ENCODE data around the gene DNAJA3. TPM values are rescaled to one million over a fixed set of nuclear protein-coding genes. Genes with fewer than 3 reads are reported as not detected.
A peak's percentile ranks its signal among the peaks of the same experiment; 100 is the strongest.

DNAJA3 gene
- total and polyA plus RNA-seq, 9 of the 15 experiments (the other 6 are each of a cell fraction or from before 2014, with no cell fraction given) = 8.1 to 105 (median 79.0) TPM

DNA sequence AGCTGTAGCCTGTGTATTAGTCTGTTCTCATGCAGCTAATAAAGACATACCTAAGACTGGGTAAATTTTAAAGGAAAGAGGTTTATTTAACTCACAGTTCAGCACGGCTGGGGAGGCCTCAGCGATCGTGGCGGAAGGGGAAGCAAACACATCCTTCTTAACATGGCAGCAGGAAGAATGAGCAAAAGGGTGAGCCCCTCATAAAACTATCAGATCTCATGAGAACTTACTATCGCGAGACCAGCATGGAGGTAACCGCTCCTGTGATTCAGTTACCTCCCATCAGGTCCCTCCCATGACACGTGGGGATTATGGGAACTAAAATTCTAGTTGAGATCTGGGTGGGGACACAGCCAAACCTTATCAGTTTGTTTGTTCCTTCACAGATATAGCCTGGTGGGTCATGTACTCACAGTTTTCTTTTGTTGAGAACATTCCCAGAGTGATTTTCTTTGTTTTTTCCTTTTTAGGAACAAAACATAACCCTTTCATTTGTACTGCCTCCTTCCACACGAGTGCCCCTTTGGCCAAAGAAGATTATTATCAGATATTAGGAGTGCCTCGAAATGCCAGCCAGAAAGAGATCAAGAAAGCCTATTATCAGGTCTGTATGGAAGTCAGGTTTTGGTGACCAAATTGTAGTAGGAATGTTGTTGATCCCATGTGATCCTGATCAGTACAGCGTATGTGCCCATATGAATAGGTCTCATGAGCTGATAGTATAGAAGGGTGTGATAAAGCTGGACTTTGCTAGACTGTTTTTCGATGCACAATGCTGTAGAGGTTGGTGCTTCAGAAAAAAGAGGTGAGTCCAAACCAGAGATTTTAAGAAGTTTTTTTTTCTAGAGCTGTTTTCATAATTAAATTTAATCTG lies 8.5 kb downstream of the DNAJA3 start (continued):
- TF ChIP-seq SIN3A (IDR thresholded peaks at IDR 0.05; ENCODE audit: borderline replicate concordance in 2 of 2, control insufficient read depth in 1 of 2, low read depth in 2 of 2, low read length in 2 of 2) (peak in 1 of 2 experiments; percentile 81; a peak in 1 of 4 replicates), BHLHE40 (IDR thresholded peaks at IDR 0.05; ENCODE audit: low read length) (peak; percentile 50), GTF2E2 (tag; IDR thresholded peaks at IDR 0.05) (0 out of 2 replicates have a peak, but pooled peaks have one; percentile 47), TOE1 (IDR thresholded peaks at IDR 0.05; ENCODE audit: borderline replicate concordance) (0 out of 2 replicates have a peak, but pooled peaks have one; percentile 8), TOE1 (CRISPR knock-in tag; IDR thresholded peaks at IDR 0.05; ENCODE audit: borderline replicate concordance, low read depth) (no peak), SAFB (IDR thresholded peaks at IDR 0.05; ENCODE audit: borderline replicate concordance, low read depth, low read length) (no peak), POU5F1 (IDR thresholded peaks at IDR 0.05; ENCODE audit: borderline replicate concordance, low read depth, low read length, partially characterized antibody) (no peak), HMG20A (CRISPR knock-in tag; conservative IDR thresholded peaks at IDR 0.05) (no peak), MYNN (IDR thresholded peaks at IDR 0.05) (0 out of 2 replicates have a peak, but pooled peaks have one; percentile 14), MYNN (CRISPR knock-in tag; IDR thresholded peaks at IDR 0.05) (no peak), NR2C2 (CRISPR knock-in tag; IDR thresholded peaks at IDR 0.05) (no peak), NR2C2 (tag; IDR thresholded peaks at IDR 0.05) (peak; percentile 46; the same call in 1 of the 2 replicates)
- TF ChIP-seq, protein P1, sequence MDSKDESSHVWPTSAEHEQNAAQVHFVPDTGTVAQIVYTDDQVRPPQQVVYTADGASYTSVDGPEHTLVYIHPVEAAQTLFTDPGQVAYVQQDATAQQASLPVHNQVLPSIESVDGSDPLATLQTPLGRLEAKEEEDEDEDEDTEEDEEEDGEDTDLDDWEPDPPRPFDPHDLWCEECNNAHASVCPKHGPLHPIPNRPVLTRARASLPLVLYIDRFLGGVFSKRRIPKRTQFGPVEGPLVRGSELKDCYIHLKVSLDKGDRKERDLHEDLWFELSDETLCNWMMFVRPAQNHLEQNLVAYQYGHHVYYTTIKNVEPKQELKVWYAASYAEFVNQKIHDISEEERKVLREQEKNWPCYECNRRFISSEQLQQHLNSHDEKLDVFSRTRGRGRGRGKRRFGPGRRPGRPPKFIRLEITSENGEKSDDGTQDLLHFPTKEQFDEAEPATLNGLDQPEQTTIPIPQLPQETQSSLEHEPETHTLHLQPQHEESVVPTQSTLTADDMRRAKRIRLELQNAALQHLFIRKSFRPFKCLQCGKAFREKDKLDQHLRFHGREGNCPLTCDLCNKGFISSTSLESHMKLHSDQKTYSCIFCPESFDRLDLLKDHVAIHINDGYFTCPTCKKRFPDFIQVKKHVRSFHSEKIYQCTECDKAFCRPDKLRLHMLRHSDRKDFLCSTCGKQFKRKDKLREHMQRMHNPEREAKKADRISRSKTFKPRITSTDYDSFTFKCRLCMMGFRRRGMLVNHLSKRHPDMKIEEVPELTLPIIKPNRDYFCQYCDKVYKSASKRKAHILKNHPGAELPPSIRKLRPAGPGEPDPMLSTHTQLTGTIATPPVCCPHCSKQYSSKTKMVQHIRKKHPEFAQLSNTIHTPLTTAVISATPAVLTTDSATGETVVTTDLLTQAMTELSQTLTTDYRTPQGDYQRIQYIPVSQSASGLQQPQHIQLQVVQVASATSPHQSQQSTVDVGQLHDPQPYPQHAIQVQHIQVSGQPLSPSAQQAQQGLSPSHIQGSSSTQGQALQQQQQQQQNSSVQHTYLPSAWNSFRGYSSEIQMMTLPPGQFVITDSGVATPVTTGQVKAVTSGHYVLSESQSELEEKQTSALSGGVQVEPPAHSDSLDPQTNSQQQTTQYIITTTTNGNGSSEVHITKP (IDR thresholded peaks at IDR 0.05; ENCODE audit: partially characterized antibody) = peak; percentile 61
- TF ChIP-seq, protein P2, sequence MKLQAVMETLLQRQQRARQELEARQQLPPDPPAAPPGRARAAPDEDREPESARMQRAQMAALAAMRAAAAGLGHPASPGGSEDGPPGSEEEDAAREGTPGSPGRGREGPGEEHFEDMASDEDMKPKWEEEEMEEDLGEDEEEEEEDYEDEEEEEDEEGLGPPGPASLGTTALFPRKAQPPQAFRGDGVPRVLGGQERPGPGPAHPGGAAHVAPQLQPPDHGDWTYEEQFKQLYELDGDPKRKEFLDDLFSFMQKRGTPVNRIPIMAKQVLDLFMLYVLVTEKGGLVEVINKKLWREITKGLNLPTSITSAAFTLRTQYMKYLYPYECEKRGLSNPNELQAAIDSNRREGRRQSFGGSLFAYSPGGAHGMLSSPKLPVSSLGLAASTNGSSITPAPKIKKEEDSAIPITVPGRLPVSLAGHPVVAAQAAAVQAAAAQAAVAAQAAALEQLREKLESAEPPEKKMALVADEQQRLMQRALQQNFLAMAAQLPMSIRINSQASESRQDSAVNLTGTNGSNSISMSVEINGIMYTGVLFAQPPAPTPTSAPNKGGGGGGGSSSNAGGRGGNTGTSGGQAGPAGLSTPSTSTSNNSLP (IDR thresholded peaks at IDR 0.05; ENCODE audit: borderline replicate concordance, low read depth, low read length) = 0 out of 2 replicates have a peak, but pooled peaks have one; percentile 27
- TF ChIP-seq, protein P3, sequence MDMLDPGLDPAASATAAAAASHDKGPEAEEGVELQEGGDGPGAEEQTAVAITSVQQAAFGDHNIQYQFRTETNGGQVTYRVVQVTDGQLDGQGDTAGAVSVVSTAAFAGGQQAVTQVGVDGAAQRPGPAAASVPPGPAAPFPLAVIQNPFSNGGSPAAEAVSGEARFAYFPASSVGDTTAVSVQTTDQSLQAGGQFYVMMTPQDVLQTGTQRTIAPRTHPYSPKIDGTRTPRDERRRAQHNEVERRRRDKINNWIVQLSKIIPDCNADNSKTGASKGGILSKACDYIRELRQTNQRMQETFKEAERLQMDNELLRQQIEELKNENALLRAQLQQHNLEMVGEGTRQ (CRISPR knock-in tag; IDR thresholded peaks at IDR 0.05) = peak; percentile 71
- TF ChIP-seq, protein P4, sequence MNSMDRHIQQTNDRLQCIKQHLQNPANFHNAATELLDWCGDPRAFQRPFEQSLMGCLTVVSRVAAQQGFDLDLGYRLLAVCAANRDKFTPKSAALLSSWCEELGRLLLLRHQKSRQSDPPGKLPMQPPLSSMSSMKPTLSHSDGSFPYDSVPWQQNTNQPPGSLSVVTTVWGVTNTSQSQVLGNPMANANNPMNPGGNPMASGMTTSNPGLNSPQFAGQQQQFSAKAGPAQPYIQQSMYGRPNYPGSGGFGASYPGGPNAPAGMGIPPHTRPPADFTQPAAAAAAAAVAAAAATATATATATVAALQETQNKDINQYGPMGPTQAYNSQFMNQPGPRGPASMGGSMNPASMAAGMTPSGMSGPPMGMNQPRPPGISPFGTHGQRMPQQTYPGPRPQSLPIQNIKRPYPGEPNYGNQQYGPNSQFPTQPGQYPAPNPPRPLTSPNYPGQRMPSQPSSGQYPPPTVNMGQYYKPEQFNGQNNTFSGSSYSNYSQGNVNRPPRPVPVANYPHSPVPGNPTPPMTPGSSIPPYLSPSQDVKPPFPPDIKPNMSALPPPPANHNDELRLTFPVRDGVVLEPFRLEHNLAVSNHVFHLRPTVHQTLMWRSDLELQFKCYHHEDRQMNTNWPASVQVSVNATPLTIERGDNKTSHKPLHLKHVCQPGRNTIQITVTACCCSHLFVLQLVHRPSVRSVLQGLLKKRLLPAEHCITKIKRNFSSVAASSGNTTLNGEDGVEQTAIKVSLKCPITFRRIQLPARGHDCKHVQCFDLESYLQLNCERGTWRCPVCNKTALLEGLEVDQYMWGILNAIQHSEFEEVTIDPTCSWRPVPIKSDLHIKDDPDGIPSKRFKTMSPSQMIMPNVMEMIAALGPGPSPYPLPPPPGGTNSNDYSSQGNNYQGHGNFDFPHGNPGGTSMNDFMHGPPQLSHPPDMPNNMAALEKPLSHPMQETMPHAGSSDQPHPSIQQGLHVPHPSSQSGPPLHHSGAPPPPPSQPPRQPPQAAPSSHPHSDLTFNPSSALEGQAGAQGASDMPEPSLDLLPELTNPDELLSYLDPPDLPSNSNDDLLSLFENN (IDR thresholded peaks at IDR 0.05; ENCODE audit: low read depth in 2 of 2, low read length in 2 of 2) = no peak
